Stomach (tissue), 9 donors: ENCODE measurements around the gene GCK. TPM values are rescaled to one million over a fixed set of nuclear protein-coding genes. Genes with fewer than 3 reads are reported as not detected.
"Not testable (repeated sequence)": the region's sequence is repeated elsewhere in the genome, so short reads cannot be mapped to it uniquely, and the experiment has no call there.

Source experiments
- DNase-seq, 2 donors: peaks; one replicate each; pipeline versions ENCODE4 v3.0.0 to v3.0.0-alpha.2; 2013 to 2019
- H3K27ac ChIP-seq, 5 donors: fragments of 200-600 bp in 4 of 5; sonication (generic) in 4 of 5; one replicate each; pipeline ENCODE4 v1.5.1; 2013 to 2019; ENCODE audit warnings: mild to moderate bottlenecking in 1 of 5, moderate library complexity in 1 of 5
- H3K27me3 ChIP-seq, 3 donors: fragments of 200-600 bp; sonication (generic); one replicate each; pipeline ENCODE4 v1.5.1; 2017 to 2019; ENCODE audit warnings: mixed run types in 1 of 3
- H3K36me3 ChIP-seq, 4 donors: fragments of 200-600 bp; sonication (generic); 1 replicate in 3 of 4; 2 replicates in 1 of 4; pipeline ENCODE4 v1.5.1; 2016 to 2019
- H3K4me1 ChIP-seq, 4 donors: fragments of 200-600 bp; sonication (generic); one replicate each; pipeline ENCODE4 v1.5.1; 2016 to 2019
- H3K4me3 ChIP-seq, 4 donors: fragments of 200-600 bp; sonication (generic) in 3 of 4; one replicate each; pipeline ENCODE4 v1.5.1; 2016 to 2019; ENCODE audit warnings: mild to moderate bottlenecking in 1 of 4
- H3K9me3 ChIP-seq, 4 donors: fragments of 200-600 bp; sonication (generic); one replicate each; pipeline ENCODE4 v1.5.1; 2016 to 2019
- CTCF ChIP-seq, 7 experiments: fragments of 450-650 bp in 4 of 7; fragments of 200-600 bp in 3 of 7; sonication (generic) in 3 of 7; IDR thresholded peaks; one replicate each; pipeline ENCODE4 v1.5.1; 2016 to 2019; ENCODE audit warnings: antibody characterized with exemption in 7 of 7, control low read depth in 2 of 7, mild to moderate bottlenecking in 1 of 7
- EP300 ChIP-seq: sonication (generic); formaldehyde crosslinking; IDR thresholded peaks from one replicate; pipeline ENCODE4 v1.6.1; 2017; ENCODE audit warnings: antibody characterized with exemption
- POLR2A ChIP-seq, 4 donors: fragments of 450-650 bp; IDR thresholded peaks; one replicate each; pipeline ENCODE4 v1.6.1; 2016; ENCODE audit warnings: antibody characterized with exemption in 4 of 4, control low read depth in 2 of 4, mild to moderate bottlenecking in 1 of 4, moderate library complexity in 1 of 4
- POLR2AphosphoS5 ChIP-seq, 3 donors: sonication (generic); formaldehyde crosslinking; IDR thresholded peaks; one replicate each; pipeline ENCODE4 v1.6.1; 2016; ENCODE audit warnings: antibody characterized with exemption in 3 of 3
- WGBS, 5 donors: extraction: QIAGEN DNeasy Blood & Tissue Kit in 3 of 5; methylation state at CpG; one replicate each; pipeline versions ENCODE4 v1.1.5 to v1.1.7; 2013 to 2018; 5-methylcytosine and 5-hydroxymethylcytosine counted together
- intact Hi-C: fragments of 100-400 bp; cut with DNase I; formaldehyde crosslinking; loops from one replicate; pipeline ENCODE4 v1.15.1; 2023; ENCODE audit warnings: low total_unique reads
- polyA plus RNA-seq, 3 donors: library from polyadenylated mRNA; stranded (reverse); fragments of 200-250 nt; gene quantifications; one replicate each; pipeline ENCODE4 v1.2.3, GENCODE V29; 2013
- total RNA-seq, 5 donors: library from RNA; depleted of rRNA; stranded (reverse); fragments of >200 nt; gene quantifications; one replicate each; pipeline versions ENCODE4 v1.1.0 to v1.2.3, GENCODE V29; 2014 to 2016
- donor health status: healthy with polysubstance abuse.
- donor health status: Bipolar disorder and iron deficiency.
- donor health status: healthy.

The GCK gene
- total and polyA plus RNA-seq, 8 donors: 0.55 to 1.9 (median 1.1) TPM; not detected in 4

- Histone ChIP-seq H3K36me3 (no peaks in the 10 kb centered on the region), H3K27me3 (no peaks in the 10 kb centered on the region), H3K9me3 (no peaks in the 10 kb centered on the region), H3K4me3 (no peak overlapping the region), H3K27ac (no peak overlapping the region), H3K4me1 (peaks cover 6 to 22% (median 16%) of the 10 kb centered on the region in 4 donors)
- DNase-seq: no peak
- intact Hi-C loops: loop anchor here (10.0 kb wide), 1 partner anchor 52 kb away; no protein-coding TSS in a partner anchor
- TF ChIP-seq CTCF (IDR thresholded peaks at IDR 0.05) (no peak), POLR2AphosphoS5 (IDR thresholded peaks at IDR 0.05) (no peak), EP300 (no peak), POLR2A (IDR thresholded peaks at IDR 0.05) (no peak)
Measured at GRCh38 chr7:44127161-44127560, 62.1 kb downstream of the GCK start.

DNA sequence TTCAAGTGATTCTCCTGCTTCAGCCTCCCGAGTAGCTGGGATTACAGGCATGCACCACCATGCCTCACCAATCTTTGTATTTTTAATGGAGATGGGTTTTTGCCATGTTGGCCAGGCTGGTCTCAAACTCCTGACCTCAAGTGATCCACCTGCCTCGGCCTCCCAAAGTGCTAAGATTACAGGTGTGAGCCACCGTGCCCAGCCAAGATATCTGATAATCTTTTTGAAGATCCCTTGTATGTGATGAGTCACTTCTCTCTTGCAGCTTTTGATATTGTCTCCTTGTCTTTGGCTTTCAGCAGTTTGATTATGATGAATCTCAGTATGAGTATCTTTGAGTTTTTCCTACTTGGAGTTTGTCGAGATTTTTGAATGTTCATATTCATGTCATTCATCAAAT is 62.7 kb downstream of the GCK start:
- H3K9me3 ChIP-seq, DNase-seq, H3K27ac ChIP-seq, H3K4me3 ChIP-seq, H3K27me3 ChIP-seq, H3K36me3 ChIP-seq: not testable (repeated sequence)
- 81 to 91% (median 86%) methylated on average over 4 of the region's 4 CpGs for WGBS, 5 donors
- H3K4me1 ChIP-seq: peaks cover 6 to 28% (median 21%) of the 10 kb centered on the region in 4 donors
- intact Hi-C loops: loop anchor here (10.0 kb wide), 1 partner anchor 52 kb away; no protein-coding TSS in a partner anchor

- no peak for TF ChIP-seq POLR2AphosphoS5 (IDR thresholded peaks at IDR 0.05)
- no peak for TF ChIP-seq POLR2A (IDR thresholded peaks at IDR 0.05)
- no peak for TF ChIP-seq CTCF (IDR thresholded peaks at IDR 0.05)
- TF ChIP-seq EP300: no peak
- DNase-seq: no peak
- intact Hi-C loops: loop anchor here (10.0 kb wide), 1 partner anchor 50 kb away; no protein-coding TSS in a partner anchor
- Histone ChIP-seq H3K9me3 (no peaks in the 10 kb centered on the region), H3K27me3 (no peaks in the 10 kb centered on the region), H3K27ac (no peak overlapping the region), H3K36me3 (peaks cover 5 to 22% (median 19%) of the 10 kb centered on the region in 4 donors), H3K4me3 (no peak overlapping the region), H3K4me1 (peaks cover 6 to 37% (median 31%) of the 10 kb centered on the region in 4 donors)
- 91 to 95% (median 93%) methylated on average over 6 of the region's 6 CpGs for WGBS, 5 donors
Measured at GRCh38 chr7:44124822-44125202, 64.4 kb downstream of the GCK start.

- Histone ChIP-seq H3K4me3 (peak within 1 kb of the TSS; percentile 59 to 91 (median 82)), H3K36me3 (peaks cover 5 to 36% (median 28%) of the 10 kb centered on the region in 4 donors), H3K9me3 (no peaks in the 10 kb centered on the region), H3K27ac (peak within 1 kb of the TSS; percentile 82 to 94 (median 93)), H3K4me1 (peaks cover 6 to 45% (median 35%) of the 10 kb centered on the region in 4 donors), H3K27me3 (no peaks in the 10 kb centered on the region)
- intact Hi-C loops: loop anchor here (10.0 kb wide), 1 partner anchor 49 kb away; no protein-coding TSS in a partner anchor
- no peak for TF ChIP-seq CTCF (IDR thresholded peaks at IDR 0.05)
- TF ChIP-seq POLR2A (IDR thresholded peaks at IDR 0.05): no peak
- TF ChIP-seq POLR2AphosphoS5 (IDR thresholded peaks at IDR 0.05): peak; percentile 16 to 73 (median 20)
- 0 to 1% (median 0%) methylated on average over 52 to 86 of the region's 86 CpGs for WGBS, 5 donors
- DNase-seq: peak; percentile 97 to 99
Measured at GRCh38 chr7:44123190-44124003, 65.8 kb downstream of the GCK start, which contains the start of gene POLD2. POLD2 (minus strand) TSS chr7:44123548; CDS start chr7:44122053, 1,495 bp downstream.
